ENCODE measurements around the gene ZNF280A. TPM values are rescaled to one million over a fixed set of nuclear protein-coding genes. Genes with fewer than 3 reads are reported as not detected.
"Not testable (repeated sequence)": the region's sequence is repeated elsewhere in the genome, so short reads cannot be mapped to it uniquely, and the experiment has no call there.

Gene ZNF280A
- total RNA-seq, 1 donor from 2014 or later = not detected

DNA sequence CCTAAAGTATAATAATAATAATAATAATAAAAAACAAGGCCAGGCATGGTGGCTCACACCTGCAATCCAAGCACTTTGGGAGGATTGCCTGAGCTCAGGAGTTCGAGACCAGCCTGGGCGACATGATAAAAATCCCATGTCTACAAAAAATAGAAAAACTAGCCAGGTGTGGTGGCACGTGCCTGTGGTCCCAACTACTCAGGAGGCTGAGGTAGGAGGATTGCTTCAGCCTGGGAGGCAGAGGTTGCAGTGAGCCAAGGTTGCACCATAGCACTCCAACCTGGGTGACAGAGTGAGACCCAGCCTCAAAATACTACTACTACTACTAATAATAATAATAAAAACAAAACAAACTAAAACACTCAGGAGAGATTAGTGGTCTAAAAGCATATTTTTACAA lies 15.6 kb upstream of the ZNF280A start:
- Mint-ChIP-seq H3K4me1 (no peaks in the 10 kb centered on the region), H3K27ac (no peak overlapping the region), H3K9me3 (no peaks in the 10 kb centered on the region), H3K4me3 (no peak overlapping the region), H3K36me3 (ENCODE audit: low read depth) (no peaks in the 10 kb centered on the region), H3K27me3 (peaks cover 2% of the 10 kb centered on the region)
- ATAC-seq (ENCODE audit: low read depth) = no peak
- ChIA-PET POLR2A (no interaction called here), CTCF (no interaction called here)
- TF ChIP-seq, protein P1, sequence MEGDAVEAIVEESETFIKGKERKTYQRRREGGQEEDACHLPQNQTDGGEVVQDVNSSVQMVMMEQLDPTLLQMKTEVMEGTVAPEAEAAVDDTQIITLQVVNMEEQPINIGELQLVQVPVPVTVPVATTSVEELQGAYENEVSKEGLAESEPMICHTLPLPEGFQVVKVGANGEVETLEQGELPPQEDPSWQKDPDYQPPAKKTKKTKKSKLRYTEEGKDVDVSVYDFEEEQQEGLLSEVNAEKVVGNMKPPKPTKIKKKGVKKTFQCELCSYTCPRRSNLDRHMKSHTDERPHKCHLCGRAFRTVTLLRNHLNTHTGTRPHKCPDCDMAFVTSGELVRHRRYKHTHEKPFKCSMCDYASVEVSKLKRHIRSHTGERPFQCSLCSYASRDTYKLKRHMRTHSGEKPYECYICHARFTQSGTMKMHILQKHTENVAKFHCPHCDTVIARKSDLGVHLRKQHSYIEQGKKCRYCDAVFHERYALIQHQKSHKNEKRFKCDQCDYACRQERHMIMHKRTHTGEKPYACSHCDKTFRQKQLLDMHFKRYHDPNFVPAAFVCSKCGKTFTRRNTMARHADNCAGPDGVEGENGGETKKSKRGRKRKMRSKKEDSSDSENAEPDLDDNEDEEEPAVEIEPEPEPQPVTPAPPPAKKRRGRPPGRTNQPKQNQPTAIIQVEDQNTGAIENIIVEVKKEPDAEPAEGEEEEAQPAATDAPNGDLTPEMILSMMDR (IDR thresholded peaks at IDR 0.05) = no peak
- DNase-seq = no peak
- intact Hi-C loops (cut with micrococcal nuclease) = no loop called here

DNA sequence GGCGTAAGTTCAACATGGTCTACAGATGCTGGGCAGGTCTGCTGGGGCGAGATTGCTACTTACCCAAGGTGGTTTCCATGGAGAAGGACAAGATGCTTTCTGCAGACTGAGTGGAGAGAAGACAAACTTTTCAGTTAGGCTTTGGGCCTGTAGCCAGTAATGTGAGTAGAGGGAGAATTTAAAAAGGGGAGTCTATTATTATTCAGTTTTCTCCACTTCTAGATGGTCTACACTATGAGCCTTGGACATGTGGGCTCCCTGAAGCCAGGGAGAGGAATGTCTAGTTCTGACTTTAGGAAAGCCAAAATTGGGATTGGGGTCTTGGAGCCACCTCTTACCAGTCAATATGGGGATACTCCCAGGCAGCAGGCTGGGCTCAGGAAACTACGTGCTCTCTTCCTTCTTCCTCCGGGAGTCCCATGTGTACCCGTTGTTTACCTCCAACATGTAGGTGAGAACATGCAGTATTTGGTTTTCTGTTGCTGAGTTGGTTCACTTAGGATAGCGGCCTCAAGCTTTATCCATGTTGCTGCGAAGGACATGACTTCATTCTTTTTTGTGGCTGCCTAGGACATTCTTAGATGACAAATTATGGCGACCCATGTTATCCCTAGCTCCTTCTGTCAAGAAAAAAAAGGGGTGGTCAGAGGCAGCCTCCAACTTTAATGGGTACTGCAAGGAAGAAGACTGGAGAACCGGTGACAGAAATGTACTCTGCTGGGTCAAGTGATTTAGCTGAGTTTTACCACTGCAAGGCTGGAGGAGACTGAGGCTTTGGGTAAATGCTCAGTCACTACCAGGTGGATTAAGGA lies 14.7 kb upstream of the ZNF280A start:
- Mint-ChIP-seq H3K27ac (no peak overlapping the region), H3K27me3 (peaks cover 2% of the 10 kb centered on the region), H3K4me3 (no peak overlapping the region), H3K36me3 (ENCODE audit: low read depth) (no peaks in the 10 kb centered on the region), H3K4me1 (no peaks in the 10 kb centered on the region), H3K9me3 (no peaks in the 10 kb centered on the region)
- no peak for ATAC-seq (ENCODE audit: low read depth)
- ChIA-PET CTCF (no interaction called here), POLR2A (no interaction called here)
- TF ChIP-seq, protein P1 (IDR thresholded peaks at IDR 0.05) = no peak
- DNase-seq = no peak
- intact Hi-C loops (cut with micrococcal nuclease) = no loop called here

DNA sequence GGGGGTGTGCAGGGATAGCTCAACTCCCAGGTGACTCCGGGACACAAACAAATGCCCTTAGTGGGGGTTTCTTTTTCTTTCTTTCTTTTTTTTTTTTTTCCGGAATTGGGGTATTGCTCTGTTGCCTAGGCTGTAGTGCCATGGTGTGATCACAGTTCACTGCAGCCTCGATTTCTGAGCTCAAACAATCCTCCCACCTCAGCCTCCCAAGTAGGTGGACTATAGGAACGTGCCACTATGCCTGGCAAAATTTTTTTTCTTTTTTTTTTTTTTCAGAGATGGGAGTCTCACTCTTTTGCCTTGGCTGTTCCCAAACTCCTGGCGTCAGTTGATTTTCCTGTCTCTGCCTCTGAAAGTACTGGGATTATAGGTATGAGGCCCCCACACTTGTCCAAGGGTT lies 13.8 kb upstream of the ZNF280A start:
- Mint-ChIP-seq H3K9me3 (no peaks in the 10 kb centered on the region), H3K27me3 (peaks cover 2% of the 10 kb centered on the region), H3K4me3 (no peak overlapping the region), H3K4me1 (no peaks in the 10 kb centered on the region), H3K36me3 (ENCODE audit: low read depth) (no peaks in the 10 kb centered on the region), H3K27ac (no peak overlapping the region)
- intact Hi-C loops (cut with micrococcal nuclease) = no loop called here
- TF ChIP-seq, protein P1 (IDR thresholded peaks at IDR 0.05) = no peak
- CTCF ChIA-PET = no interaction called here
- DNase-seq (no peak), ATAC-seq (ENCODE audit: low read depth) (no peak)
- POLR2A ChIA-PET = no interaction called here

DNA sequence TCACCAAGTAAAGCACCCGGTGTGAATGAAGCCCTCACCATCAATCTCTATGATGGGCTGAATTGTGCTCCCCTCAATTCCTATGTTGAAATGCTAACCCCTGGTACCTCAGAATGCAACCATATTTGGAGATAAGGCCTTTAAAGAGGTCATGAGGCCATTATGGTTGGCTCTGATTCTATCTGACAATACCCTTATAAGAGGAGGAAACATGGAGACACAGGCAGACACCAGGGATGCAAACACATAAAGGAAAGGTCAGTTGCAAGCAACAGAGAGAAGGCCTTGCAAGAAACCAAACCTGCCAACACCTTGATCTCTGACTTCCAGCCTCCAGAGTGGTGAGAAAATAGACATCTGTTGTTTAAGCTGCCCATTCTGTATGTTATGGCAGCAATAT lies 13.3 kb upstream of the ZNF280A start:
- peaks cover 2% of the 10 kb centered on the region for H3K27me3 Mint-ChIP-seq
- intact Hi-C loops (cut with micrococcal nuclease) = no loop called here

DNA sequence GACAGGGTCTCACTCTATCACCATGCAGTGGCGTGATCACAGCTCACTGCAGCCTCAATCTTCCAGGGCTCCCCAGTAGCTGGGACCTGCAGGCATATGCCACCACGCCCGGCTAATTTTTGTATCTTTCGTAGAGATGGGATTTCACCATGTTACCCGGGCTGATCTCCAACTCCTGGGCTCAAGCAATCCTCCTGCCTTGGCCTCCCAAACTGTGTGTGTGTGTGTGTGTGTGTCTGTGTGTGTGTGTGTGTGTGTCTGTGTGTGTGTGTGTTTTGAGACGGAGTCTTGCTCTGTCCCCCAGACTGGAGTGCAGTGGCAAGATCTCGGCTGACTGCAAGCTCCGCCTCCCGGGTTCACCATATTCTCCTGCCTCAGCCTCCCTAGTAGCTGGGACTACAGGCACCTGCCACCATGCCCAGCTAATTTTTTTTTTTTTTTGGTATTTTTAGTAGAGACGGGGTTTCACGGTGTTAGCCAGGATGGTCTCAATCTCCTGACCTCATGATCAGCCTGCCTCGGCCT lies 12.5 kb upstream of the ZNF280A start:
- H3K4me1 Mint-ChIP-seq; H3K4me3 Mint-ChIP-seq; CTCF ChIA-PET; POLR2A ChIA-PET; H3K9me3 Mint-ChIP-seq; H3K27ac Mint-ChIP-seq; H3K27me3 Mint-ChIP-seq; ATAC-seq (ENCODE audit: low read depth); DNase-seq; intact Hi-C loops (cut with micrococcal nuclease); H3K36me3 Mint-ChIP-seq (ENCODE audit: low read depth): not testable (repeated sequence)

More for the DNA sequence above, 13.3 kb upstream of the ZNF280A start:
- no peak for ATAC-seq (ENCODE audit: low read depth)
- no peaks in the 10 kb centered on the region for H3K36me3 Mint-ChIP-seq (ENCODE audit: low read depth)
- no peak overlapping the region for H3K27ac Mint-ChIP-seq
- ChIA-PET CTCF (no interaction called here), POLR2A (no interaction called here)
- H3K9me3 Mint-ChIP-seq = peaks cover under 1% of the 10 kb centered on the region
- TF ChIP-seq, protein P1 (IDR thresholded peaks at IDR 0.05) = no peak
- no peak overlapping the region for H3K4me3 Mint-ChIP-seq
- no peak for DNase-seq
- no peaks in the 10 kb centered on the region for H3K4me1 Mint-ChIP-seq

All from activated B cell treated with CpG ODN at 0.5 μM for 24 hours (primary cell).